HG03103 (cell line): ENCODE measurements around the gene ZNF662.

Experiments used
- ATAC-seq: cut with Tn5 transposase; IDR thresholded peaks from one replicate; pipeline ENCODE4 v1.9.1; 2021; ENCODE audit warnings: low read depth; ENCODE audit not compliant: unreplicated experiment

The ZNF662 gene

GRCh38 chr3:42886294-42886822, 19.6 kb upstream of the ZNF662 start:
- no peak for ATAC-seq

- no peak for ATAC-seq
Observed at GRCh38 chr3:42887084-42887483, 18.9 kb upstream of the ZNF662 start.

- no peak for ATAC-seq
Observed at GRCh38 chr3:42891042-42891441, 14.9 kb upstream of the ZNF662 start.

GRCh38 chr3:42892169-42892568, 13.8 kb upstream of the ZNF662 start:
- no peak for ATAC-seq

- ATAC-seq = no peak
Observed at GRCh38 chr3:42892807-42893206, 13.1 kb upstream of the ZNF662 start.

GRCh38 chr3:42894698-42895579, 11.0 kb upstream of the ZNF662 start:
- no peak for ATAC-seq

GRCh38 chr3:42895580-42895868, 10.4 kb upstream of the ZNF662 start:
- no peak for ATAC-seq

GRCh38 chr3:42898896-42899675, 6.9 kb upstream of the ZNF662 start:
- ATAC-seq = no peak

- no peak for ATAC-seq
Observed at GRCh38 chr3:42900226-42901072, 5.5 kb upstream of the ZNF662 start.

- ATAC-seq = no peak
Observed at GRCh38 chr3:42901073-42901415, 4.9 kb upstream of the ZNF662 start.

- no peak for ATAC-seq
Observed at GRCh38 chr3:42902257-42902656, 3.7 kb upstream of the ZNF662 start.

- ATAC-seq = no peak
Observed at GRCh38 chr3:42904076-42904475, 1.9 kb upstream of the ZNF662 start.

GRCh38 chr3:42905740-42906069, 237 bp upstream of the ZNF662 start:
- no peak for ATAC-seq

- no peak for ATAC-seq
Observed at GRCh38 chr3:42906848-42907183, 874 bp downstream of the ZNF662 start.

GRCh38 chr3:42908675-42909074, 2.7 kb downstream of the ZNF662 start:
- no peak for ATAC-seq

GRCh38 chr3:42911551-42911950, 5.6 kb downstream of the ZNF662 start:
- no peak for ATAC-seq

- ATAC-seq = no peak
Observed at GRCh38 chr3:42914771-42915515, 9.0 kb downstream of the ZNF662 start.

GRCh38 chr3:42923606-42924005, 17.7 kb downstream of the ZNF662 start:
- ATAC-seq = no peak

- ATAC-seq = no peak
Observed at GRCh38 chr3:42926310-42926709, 20.4 kb downstream of the ZNF662 start.

- no peak for ATAC-seq
Observed at GRCh38 chr3:42934111-42934510, 28.2 kb downstream of the ZNF662 start.

GRCh38 chr3:42934910-42935309, 29.0 kb downstream of the ZNF662 start:
- ATAC-seq = no peak
